Coronary artery (tissue), 2 donors: ENCODE results near the gene DAPL1.

Source experiments
- DNase-seq: peaks from one replicate; pipeline ENCODE4 v3.0.0-alpha.2; 2017; ENCODE audit warnings: low spot score
- H3K27ac ChIP-seq, 2 donors: fragments of 200-600 bp; sonication (generic); one replicate each; pipeline ENCODE4 v1.5.1; 2016 to 2019
- H3K4me3 ChIP-seq: fragments of 200-600 bp; sonication (generic); 2 replicates; pipeline ENCODE4 v1.5.1; 2016; ENCODE audit warnings: mild to moderate bottlenecking, moderate library complexity
- CTCF ChIP-seq: fragments of 200-600 bp; sonication (generic); IDR thresholded peaks from one replicate; pipeline ENCODE4 v1.5.1; 2019; ENCODE audit warnings: antibody characterized with exemption

DAPL1 gene

DNA sequence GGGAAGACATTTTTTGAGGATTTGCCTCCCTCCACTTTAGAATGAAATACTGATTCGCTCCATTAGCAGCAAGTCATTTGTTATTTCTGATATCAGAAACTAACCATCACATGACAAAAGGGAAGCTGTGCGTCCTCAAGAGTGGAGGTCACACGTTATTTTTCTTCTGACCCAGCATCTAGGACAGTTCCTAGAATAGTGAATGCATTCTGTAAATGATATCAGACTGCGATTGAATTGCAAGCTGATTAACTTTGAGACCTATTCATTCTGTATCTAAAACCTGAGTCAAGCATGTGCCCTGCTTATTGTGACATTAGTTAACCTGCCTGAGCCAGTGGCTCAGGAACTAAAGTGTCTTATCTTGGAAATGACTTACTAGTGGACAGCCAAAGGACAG lies 10.1 kb downstream of the DAPL1 start:
- H3K4me3 ChIP-seq, result no peak overlapping the region
- H3K27ac ChIP-seq, result no peak overlapping the region
- no peak for DNase-seq
- no peak for TF ChIP-seq CTCF

DNA sequence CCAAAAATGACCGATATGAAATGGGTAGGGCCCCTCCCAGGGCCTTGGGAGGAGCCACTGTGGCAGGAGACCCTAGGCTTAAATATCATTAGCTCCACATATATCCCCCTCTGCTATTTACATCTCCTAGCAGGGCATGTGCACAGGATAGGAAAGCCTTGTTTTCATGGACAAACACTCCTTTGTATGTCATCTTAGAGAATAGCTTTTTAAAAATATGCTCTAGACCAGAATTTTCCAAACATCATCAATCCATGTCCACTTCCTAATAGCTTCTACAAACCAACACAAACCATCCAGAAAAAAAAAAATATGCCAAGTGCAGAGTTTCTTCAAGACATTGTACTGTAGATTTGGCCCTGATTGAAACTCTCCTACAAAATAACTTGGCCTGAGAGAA lies 10.8 kb downstream of the DAPL1 start:
- Histone ChIP-seq H3K27ac (no peak overlapping the region), H3K4me3 (no peak overlapping the region)
- no peak for TF ChIP-seq CTCF
- DNase-seq, result no peak

GRCh38 chr2:158806941-158807340 lies 11.8 kb downstream of the DAPL1 start:
- Histone ChIP-seq H3K27ac (no peak overlapping the region), H3K4me3 (no peak overlapping the region)
- TF ChIP-seq CTCF, result no peak
- DNase-seq, result no peak

GRCh38 chr2:158808426-158808825 lies 13.3 kb downstream of the DAPL1 start:
- Histone ChIP-seq H3K4me3 (no peak overlapping the region), H3K27ac (no peak overlapping the region)
- no peak for DNase-seq
- no peak for TF ChIP-seq CTCF

- no peak for DNase-seq
- TF ChIP-seq CTCF, result no peak
- H3K4me3 ChIP-seq, result no peak overlapping the region
- no peak overlapping the region for H3K27ac ChIP-seq
Measured at GRCh38 chr2:158809816-158810215, 14.7 kb downstream of the DAPL1 start.

DNA sequence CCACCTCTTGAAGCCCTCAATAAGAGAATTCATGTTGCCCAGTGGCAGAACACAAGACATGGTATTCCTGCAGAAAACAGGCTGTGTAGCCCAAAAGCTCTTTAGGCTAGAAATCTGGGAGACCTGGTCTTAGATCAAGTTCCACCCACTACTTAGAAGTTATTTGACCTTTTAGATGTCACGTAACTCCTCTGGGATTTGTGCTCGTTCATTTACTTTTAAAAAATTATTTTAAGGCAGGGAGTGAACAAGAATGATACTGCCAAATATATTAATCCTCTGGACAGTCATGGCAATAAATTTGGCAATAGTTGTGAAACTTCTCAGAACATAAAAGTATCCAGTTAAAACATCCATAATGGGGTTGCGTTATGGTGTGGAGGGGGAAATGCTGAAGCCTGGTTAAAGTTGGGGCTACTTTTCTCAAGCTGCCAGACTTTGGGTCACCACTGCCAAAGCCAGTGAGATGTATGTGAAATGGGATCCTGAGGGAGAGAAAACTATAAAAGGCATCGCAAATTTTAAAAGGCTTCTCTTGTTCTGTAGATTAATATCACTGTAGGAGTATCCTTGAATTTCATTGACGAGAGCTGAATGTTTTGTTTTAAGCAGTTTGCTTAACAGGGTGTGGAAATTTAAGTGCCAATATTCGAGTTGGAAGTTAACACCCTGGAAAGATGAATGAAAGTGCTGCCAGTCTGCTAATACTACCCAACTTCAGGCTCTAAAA lies 15.8 kb downstream of the DAPL1 start:
- H3K27ac ChIP-seq, result no peak overlapping the region
- DNase-seq, result no peak
- TF ChIP-seq CTCF, result no peak
- H3K4me3 ChIP-seq, result no peak overlapping the region

GRCh38 chr2:158815166-158815565 lies 20.0 kb downstream of the DAPL1 start:
- Histone ChIP-seq H3K4me3 (no peak overlapping the region), H3K27ac (peak overlapping the region in 1 of 2 donors; percentile 14)
- no peak for DNase-seq
- no peak for TF ChIP-seq CTCF
